ENCODE data around the gene CTAG1B.
"Not testable (repeated sequence)": the region's sequence is repeated elsewhere in the genome, so short reads cannot be mapped to it uniquely, and the experiment has no call there.

CTAG1B gene

DNA sequence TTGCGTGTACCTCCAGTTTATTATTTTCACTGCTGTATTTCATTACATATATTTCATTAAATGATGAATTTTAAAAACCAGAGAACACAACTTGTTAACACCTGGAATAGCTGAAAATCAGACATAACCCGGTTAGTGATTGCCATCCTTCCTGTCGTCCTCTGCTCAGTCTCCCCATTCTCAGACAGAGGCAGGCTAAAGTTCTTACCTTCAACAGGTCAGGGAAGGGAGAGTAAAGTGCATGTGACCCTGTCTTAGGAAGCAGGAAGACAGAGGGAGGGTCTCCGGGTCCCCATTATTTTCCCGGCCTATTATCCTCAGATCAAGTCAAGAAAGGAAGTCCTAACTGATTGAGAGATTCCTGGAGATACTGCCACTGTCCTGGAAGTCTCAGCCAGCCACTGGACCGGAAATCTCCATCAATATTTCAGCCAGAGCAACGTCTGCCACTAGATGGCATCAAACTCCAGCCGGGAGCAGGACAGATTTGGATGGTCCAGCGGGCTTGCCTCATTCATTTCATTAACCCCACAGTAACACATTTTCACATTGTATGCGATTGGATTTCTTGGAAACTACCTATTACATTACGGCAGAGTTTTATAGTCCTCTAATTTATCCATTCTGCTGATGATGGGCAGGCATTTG is 1.8 kb upstream of the CTAG1B start:
- not testable (repeated sequence) for DNase-seq

DNA sequence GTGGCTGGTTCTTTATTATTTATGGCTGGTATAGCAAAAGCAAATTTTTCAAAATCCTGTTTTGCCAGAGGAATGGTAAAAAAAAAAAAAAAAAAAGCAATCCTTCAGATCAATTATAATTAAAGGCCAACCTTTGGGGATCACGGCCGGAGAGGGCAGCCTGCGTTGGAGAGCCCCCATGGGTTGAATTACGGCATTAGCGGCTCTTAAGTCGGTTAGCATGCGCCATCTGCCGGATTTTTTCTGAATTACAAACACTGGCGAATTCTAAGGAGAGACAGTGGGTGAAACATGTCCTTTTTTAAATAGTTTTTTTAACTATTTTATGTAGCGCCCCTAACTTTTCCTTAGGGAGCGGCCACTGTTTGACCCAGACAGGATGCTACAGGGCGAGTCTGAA is 5.5 kb downstream of the CTAG1B start:
- DNase-seq = not testable (repeated sequence)

DNA sequence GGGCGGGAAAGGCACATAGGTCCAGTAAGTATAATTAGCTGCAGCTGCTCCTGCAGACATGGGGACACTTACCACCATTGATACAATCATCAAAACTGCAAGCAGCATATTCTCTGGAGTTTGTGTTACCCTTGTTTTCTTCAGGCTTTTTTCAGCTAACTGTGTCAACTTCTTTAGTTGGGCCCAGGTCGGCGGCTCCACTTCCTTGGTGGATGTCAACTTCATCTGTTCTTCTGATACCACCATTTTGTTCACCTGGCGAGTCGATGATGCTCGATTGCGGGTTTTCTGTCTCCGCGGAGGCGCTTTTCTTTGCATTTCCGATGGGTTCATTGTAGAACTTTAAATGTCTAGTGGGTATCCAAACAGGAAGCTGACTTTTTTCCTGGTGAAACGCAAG is 7.9 kb downstream of the CTAG1B start:
- DNase-seq = not testable (repeated sequence)

DNA sequence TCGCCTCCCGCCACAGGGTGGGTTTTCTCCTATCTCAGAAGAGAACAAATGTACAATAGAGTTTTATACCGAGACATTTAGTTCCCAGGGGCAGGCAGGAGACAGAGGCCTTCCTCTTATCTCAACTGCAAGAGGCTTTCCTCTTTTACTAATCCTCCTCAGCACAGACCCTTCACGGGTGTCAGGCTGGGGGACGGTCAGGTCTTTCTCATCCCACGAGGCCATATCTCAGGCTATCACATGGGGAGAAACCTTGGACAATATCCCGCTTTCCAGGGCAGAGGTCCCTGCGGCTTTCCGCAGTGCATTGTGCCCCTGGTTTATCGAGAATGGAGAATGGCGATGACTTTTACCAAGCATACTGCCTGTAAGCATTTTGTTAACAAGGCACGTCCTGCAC is 10.3 kb downstream of the CTAG1B start:
- not testable (repeated sequence) for DNase-seq

DNA sequence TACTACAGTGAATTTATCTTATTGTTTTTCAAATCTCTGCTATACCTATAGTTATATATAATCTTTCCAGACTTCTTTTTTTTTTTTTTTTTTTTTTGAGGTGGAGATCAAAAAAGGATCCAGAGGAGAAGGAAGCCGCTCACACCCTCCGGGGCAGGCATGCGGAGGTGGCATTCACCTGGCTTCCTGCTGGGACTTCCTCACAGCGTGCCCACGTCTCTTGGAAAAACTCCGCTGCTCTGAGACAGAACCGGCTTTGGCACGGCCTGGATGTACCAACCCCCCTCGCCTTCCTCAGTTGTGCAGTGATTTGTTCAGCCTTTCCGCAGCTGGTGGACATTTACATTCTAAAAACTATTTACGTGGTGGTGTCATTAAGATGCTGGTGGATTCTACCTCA is 11.1 kb downstream of the CTAG1B start:
- DNase-seq = not testable (repeated sequence)

DNA sequence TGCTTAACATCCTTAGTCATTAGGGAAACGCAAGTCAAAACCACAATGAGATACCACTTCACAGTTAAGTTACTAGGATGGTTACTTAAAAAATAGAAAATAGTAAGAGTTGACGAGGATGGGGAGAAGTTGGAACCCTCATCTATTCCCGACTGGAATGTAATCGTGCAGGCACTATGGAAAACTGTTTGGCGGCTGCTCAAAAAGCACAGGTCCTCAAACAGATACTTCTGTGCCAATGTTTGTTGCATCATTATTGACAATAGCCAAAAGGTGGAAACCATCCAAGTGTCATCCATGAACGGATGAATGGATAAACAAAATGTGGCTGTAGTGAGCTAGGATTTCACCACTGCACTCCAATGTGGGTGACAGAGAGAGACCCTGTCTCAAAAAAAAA is 11.7 kb downstream of the CTAG1B start:
- DNase-seq = no peak

DNA sequence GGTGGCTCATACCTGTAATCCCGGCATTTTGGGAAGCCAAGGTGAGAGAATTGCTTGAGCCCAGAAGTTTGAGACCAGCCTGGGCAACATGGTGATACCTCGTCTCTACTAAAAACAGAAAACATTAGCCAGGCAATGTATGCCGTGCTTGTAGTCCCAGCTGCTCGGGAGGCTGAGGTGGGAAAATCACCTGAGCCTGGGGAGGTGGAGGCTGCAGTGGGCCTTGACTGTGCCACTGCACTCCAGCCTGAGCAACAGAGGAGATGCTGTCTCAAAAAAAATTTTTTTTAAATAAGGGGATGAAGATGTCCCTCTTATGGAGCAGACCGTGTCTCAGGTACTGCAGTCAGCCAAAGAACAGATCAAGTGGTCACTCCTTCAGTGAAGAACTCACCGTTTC is 13.5 kb downstream of the CTAG1B start:
- DNase-seq = no peak

DNA sequence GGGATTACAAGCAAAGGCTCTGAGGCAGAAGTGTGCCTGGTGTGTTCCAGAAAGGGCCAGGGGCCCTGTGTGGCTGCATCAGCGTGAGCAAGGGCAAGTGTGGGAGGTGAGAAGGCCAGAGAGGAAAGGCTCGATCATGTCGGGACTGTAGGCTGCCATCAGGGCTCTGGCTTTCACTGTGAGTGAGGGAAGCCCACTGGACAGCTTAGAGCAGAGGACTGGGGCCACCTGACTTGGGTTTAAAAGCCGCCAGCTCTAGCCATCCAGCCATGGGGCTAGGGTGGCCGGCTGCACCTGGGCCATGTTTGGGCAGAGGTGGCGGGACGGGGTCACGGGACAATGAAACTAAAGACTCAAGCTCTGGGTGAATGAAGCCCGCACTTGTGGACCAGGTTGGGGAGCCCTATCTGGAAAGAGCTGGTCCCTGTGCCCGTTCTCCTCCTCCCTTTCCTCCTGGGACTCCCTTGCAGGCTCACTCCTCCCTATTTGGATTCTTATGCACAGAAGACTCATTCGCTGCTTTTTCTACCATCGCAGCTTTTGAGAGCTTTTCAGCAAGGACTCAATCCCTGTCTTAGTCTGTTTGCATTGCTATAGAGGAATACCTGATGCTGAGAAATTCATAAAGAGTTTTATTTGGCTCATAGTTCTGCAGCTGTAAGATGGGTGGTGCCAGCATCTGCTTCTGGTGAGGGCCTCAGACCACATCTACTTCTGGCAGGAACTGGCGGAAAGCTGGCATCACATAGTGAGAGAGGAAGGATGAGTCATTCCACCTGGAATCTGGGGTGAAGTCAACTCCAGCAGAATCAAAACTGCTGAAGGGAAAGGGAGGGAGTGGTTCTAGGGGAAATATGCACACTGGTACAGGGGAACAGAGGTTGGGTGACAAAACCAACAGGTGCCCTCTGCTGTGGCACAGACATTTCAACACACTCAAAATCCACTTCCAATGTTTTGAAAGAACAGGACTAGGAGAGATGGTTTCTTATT is 15.3 kb downstream of the CTAG1B start:
- no peak for DNase-seq

DNA sequence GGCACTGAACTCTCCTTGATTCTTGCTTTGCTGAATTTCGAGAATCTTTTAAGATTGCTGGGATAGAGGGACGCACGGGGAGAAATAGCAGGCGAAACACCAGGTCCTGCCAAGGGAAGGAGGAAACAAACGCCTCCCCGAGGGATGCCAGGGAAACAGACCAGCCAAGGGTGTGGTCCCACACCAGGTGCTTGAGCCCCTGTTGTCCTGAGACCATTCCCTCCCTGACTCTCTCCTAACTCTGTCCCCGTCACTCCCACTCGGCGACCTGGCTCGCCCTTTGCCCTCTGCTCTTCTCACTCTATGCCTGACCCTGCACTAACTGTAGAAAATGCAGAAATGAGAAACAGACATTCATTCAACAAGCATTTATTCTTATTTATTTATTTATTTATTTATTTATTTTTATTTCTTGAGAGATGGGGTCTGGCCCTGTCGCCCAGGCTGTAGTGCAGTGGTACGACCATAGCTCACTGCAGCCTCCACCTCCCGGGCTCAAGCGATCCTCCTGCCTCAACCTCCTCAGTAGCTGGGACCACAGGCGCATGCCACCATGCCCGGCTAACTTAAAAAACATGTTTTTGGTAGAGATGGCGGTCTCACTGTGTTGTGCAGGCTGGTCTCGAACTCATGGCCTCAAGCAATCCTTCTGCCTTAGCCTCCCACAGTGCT is 16.2 kb downstream of the CTAG1B start:
- no peak for DNase-seq

DNA sequence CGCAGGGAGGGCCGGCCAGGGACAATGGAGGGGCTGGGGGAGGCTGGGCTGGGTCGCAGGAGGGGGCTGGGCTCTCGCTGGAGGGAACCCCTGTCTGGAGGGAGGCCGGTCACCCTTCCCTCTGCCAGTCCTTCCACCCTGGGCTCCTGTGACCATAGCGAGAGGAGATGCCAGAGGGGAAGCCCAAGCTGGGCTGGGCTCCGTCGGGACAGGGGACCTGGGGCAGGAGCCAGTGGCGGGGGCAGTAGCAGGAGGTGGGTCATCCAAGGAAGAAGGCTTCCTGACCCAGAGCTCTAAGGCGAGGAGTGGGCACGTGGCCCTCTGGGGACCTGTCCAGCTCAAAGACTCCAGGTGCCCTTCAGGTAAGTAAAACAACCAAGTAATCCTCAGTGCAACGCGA is 16.9 kb downstream of the CTAG1B start:
- DNase-seq = no peak

DNA sequence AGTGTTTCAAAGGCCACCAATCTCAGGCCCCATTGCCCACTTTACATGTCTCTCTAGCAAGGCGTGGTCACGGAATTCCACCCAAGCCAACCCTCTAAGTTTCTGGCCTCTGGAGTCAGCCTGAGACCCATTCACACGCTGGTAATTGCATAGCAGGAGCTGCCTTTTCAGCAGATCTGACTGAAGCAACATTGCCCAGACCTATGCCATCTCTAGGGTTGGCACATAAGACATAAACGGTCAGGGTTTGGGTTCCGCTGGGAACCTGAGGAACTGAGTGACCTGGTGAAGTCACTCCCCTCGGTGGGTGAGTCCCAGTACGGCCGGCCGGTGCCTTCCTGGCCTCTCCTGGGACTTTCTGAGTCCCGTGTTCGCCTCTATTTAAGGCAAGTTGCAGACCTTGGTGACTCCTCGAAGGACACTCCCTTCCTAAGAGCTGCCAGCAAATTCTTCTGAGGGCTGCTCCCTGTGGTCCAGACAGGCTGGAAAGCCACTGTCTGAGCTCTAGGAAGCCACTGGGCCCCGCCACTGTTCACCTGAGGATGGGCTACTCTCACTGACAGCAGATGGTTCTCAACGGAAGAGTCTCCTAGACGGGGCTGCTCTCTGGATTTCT is 18.2 kb downstream of the CTAG1B start:
- no peak for DNase-seq

DNA sequence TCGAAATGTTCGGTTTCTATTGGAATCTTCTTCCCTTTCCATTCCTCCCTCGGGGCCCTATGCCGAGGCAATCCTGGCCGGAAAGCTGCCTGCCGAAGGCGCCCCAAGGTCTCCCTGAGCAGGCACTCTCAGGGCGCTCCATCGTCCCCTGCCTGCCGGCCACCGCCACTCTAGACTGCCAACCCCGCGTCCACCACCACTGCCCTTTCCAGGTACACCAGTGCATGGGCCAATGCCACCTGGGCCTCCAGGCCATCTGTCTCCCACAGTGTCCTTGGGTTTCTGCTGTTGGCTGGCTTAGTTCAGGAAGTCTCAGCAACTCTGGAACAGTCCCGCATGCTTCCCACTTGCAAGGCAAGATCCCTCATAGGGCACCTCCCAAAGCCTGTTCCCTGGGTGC is 19.6 kb downstream of the CTAG1B start:
- no peak for DNase-seq

DNA sequence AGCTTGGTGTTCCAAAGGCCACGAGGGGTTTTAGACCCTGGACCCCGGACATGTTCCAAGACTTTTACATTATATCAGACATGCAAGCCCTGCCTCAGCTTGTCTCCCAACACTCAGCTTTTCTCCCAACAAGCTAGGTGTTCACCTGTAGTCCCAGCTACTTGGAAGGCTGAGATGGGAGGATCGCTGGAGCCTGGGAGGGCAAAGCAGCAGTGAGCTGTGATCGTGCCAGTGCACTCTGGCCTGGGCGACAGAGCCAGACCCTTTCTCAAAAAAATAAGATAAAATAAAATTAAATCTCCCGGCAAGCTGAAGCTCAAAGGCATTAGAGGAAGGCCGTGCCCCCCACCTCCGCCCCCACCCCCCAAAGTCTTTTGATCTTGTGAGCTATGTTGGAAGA is 20.4 kb downstream of the CTAG1B start:
- DNase-seq = no peak

DNA sequence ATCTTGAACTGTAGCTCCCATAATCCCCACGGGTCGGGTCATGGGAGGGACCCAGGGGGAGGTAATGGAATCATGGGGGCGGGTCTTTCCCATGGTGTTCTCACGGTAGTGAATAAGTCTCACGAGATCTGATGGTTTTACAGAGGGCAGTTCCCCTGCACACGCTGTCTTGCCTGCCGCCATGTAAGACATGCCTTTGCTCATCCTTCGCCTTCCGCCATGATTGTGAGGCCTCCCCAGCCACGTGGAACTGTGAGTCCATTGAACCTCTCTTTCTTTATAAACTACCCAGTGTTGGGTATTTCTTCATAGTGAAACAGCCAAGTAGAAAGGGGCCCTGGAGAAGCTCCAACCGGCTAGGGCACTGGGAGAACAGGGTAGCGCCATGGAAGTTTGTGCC is 21.9 kb downstream of the CTAG1B start:
- no peak for DNase-seq

DNA sequence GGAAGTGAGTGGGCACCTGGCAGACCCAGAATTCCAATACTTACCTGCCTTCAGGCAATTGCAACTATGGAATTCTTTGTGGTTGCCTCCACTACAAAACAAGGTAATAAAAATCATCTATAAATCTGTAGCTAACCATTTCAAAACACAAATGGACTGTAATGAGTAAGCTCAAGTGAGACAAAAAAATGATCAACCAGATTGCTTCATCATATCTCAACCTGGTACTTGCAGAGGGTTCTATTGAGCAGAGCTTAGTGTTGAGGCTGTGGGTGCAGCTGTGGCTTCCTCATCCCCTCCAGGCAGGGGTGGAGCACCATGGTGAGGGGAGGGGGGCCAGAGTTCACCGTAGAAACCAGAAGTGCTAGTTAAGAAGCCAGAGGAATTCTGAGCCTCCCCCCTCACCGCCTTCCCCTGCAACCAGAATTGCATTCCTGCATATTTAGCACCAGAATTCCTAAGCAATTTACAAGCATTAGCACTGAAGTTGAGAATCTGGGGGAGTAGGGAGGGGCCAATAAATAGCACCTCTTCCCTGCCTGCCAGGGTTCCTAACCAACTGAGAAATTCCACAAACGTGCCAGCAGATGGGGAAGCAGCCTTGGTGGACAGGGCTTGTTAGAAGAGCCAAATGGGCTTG is 22.7 kb downstream of the CTAG1B start:
- DNase-seq = no peak

DNA sequence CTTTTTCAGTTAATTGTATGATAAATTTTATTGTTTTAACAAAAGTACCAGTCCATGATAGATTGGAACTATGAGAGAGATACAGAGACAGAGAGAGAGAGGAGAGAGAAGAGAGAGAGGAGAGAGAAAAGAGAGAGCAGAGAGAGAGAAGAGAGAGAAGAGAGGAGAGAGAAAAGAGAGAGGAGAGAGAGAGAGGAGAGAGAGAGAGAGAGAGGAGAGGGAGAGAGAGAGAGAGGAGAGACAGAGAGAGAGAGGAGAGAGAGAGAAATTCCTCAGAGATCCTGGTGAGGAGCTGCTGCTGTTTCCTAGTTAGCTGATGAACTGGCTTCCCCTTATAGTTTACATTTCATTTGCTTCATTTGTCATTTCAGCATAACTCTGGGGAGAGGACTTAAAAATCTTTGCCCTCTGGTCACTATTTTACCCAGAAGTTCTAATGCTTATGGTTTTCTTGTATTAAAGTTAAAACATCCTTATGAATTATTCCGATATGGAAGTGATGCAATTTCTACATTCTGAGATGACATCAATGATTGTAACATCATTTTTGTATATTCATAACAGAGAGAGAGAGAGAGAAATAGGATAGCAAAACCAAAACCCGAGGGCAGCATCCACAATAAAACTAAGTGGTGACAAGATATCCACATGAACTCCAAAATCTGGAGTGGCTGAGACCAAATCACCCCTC is 23.4 kb downstream of the CTAG1B start:
- no peak for DNase-seq

DNA sequence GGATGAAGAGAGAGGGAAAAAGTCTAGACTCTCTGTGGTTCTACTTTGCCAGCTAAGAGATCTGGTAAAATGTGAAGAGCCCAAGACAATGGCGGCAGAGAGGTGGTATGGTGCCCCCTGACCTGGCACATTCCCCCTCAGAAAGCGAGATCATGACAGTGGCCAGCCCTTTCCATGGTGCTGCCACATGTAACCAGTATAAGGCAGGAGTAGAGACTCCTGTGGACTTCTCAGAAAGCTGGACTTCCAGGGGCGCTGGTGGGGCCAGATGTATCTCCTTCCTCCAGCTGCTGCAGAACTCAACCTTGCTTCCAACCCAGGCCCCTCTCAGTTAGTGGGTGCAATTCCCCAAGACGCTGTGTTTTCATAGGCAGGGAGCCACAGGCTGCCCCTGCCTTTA is 24.6 kb downstream of the CTAG1B start:
- no peak for DNase-seq

DNA sequence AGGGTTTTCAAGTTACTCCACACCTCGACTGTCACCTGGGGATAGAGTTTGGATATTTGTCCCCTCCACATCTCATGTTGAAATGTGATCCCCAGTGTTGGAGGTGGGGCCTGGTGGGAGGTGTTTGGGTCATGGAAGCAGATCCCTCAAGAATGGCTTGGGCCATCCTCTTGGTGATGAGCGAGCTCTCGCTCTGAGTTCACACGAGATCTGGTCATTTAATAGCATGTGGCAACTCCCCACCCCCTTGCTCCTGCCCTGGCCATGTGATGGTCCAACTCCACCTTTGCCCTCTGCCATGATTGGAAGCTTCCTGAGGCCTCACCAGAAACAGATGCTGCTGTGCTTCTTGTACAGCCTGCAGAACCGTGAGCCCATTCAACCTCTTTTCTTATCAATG is 25.9 kb downstream of the CTAG1B start:
- DNase-seq = no peak

DNA sequence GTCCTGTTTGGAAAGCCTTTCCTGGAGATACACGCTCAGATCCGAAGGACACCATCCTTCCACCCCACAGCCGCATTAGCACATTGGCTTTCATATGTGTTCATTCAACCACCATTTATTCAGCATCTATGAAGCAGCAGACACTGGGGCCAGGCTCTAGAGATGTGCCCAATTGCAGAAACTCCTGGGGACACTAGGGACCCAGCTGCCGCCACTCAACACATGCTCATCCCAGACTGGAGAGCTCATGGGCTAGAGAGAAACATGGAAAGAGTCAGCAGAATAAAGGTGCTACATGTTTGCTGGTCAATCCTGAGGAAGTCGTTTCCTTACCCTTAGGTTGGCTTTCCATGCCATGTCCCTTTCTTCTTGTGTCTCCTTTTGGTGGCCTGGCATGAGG is 26.6 kb downstream of the CTAG1B start:
- DNase-seq = no peak

DNA sequence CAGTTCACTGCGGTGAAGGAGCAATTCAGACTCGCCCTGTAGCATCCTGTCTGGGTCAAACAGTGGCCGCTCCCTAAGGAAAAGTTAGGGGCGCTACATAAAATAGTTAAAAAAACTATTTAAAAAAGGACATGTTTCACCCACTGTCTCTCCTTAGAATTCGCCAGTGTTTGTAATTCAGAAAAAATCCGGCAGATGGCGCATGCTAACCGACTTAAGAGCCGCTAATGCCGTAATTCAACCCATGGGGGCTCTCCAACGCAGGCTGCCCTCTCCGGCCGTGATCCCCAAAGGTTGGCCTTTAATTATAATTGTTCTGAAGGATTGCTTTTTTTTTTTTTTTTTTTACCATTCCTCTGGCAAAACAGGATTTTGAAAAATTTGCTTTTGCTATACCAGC is 28.7 kb downstream of the CTAG1B start:
- not testable (repeated sequence) for DNase-seq

DNA sequence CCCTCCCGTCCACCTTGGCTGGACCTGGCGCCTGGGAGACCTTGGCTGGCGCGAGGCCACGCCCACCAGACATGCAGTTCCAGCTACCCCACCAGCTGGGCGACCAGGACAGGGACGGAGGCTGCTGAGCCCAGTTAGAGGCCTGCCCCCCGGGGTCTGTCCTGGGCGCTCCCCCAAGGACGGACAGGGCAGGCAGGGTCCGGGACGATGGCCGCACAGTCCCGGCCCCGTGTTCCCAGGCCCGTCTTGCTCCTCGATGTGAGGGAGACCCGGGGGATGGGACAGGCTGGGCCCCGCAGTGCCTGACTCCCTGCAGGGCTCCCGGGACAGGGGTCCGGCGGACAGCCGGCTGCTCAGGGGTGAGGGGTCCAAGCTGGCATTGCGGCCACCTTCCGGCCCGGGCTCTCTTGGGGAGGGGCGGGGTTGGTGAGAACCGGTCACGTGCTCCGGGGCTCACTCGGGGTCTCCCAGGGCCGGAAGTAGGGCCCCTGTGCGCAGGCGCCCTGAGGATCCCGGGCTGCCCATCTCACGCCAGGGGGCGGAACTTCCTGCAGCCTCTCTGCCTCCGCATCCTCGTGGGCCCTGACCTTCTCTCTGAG is 34.4 kb downstream of the CTAG1B start, which contains the start of gene CTAG1A:
Gene CTAG1A (plus strand): TSS at position 549 of the 599 bp plus-strand sequence. CDS start 74 bp downstream, outside the sequence.
- DNase-seq = not testable (repeated sequence)

Data from cerebellar nuclear complex (tissue), 1 donor.